Measurements from ENCODE around the gene SEPTIN3. TPM values are rescaled to one million over a fixed set of nuclear protein-coding genes. Genes with fewer than 3 reads are reported as not detected.

The SEPTIN3 gene
- total RNA-seq, 1 experiment from 2014 or later, result 3.6 TPM

- intact Hi-C loops (cut with micrococcal nuclease; ENCODE audit: unreplicated experiment), result no loop called here
- CTCF ChIA-PET, result no interaction called here
- POLR2A ChIA-PET (ENCODE audit: low non-redundant PET), result interaction anchor here (0.6 kb wide), 1 partner anchor 243 kb away, joined by 4 read pairs; no protein-coding TSS in a partner anchor
- Histone ChIP-seq H3K36me3 (ENCODE audit: insufficient read depth, low read length, poor library complexity, severe bottlenecking) (peaks cover 5% of the 10 kb centered on the region), H3K4me3 (ENCODE audit: low read depth, low read length, poor library complexity, severe bottlenecking) (no peak overlapping the region), H3K4me1 (ENCODE audit: insufficient read depth, low read length, poor library complexity, severe bottlenecking) (peaks cover 3% of the 10 kb centered on the region), H3K27me3 (replicated peaks; ENCODE audit: insufficient read depth, low read depth, low read length, poor library complexity) (no peaks in the 10 kb centered on the region), H3K27ac (ENCODE audit: low read depth, low read length, poor library complexity, severe bottlenecking) (peak overlapping the region; percentile 42), H3K9me3 (ENCODE audit: low read depth, low read length, poor library complexity, severe bottlenecking) (no peaks in the 10 kb centered on the region)
- TF ChIP-seq EZH2 (IDR thresholded peaks at IDR 0.05; ENCODE audit: borderline replicate concordance, low read depth, low read length, poor library complexity, severe bottlenecking), result no peak
- no peak for TF ChIP-seq CTCF (conservative IDR thresholded peaks at IDR 0.05; ENCODE audit: low read depth, low read length)
- no TSS peak for BruUV-seq (replicated peaks)
- DNase-seq (ENCODE audit: low spot score), result no peak
Measured at GRCh38 chr22:41931701-41932269, 37.5 kb upstream of the SEPTIN3 start.

GRCh38 chr22:41932353-41932752 lies 36.9 kb upstream of the SEPTIN3 start:
- H3K27me3 ChIP-seq (replicated peaks; ENCODE audit: insufficient read depth, low read depth, low read length, poor library complexity), result no peaks in the 10 kb centered on the region
- no TSS peak for BruUV-seq (replicated peaks)
- H3K9me3 ChIP-seq (ENCODE audit: low read depth, low read length, poor library complexity, severe bottlenecking), result no peaks in the 10 kb centered on the region
- H3K36me3 ChIP-seq (ENCODE audit: insufficient read depth, low read length, poor library complexity, severe bottlenecking), result peaks cover 10% of the 10 kb centered on the region
- no peak overlapping the region for H3K4me3 ChIP-seq (ENCODE audit: low read depth, low read length, poor library complexity, severe bottlenecking)
- H3K27ac ChIP-seq (ENCODE audit: low read depth, low read length, poor library complexity, severe bottlenecking), result peak overlapping the region; percentile 42
- ChIA-PET POLR2A (ENCODE audit: low non-redundant PET) (no interaction called here), CTCF (no interaction called here)
- intact Hi-C loops (cut with micrococcal nuclease; ENCODE audit: unreplicated experiment), result no loop called here
- no peak for DNase-seq (ENCODE audit: low spot score)
- H3K4me1 ChIP-seq (ENCODE audit: insufficient read depth, low read length, poor library complexity, severe bottlenecking), result peaks cover 3% of the 10 kb centered on the region
- TF ChIP-seq EZH2 (IDR thresholded peaks at IDR 0.05; ENCODE audit: borderline replicate concordance, low read depth, low read length, poor library complexity, severe bottlenecking) (no peak), CTCF (conservative IDR thresholded peaks at IDR 0.05; ENCODE audit: low read depth, low read length) (no peak)

GRCh38 chr22:41933411-41934177 lies 35.6 kb upstream of the SEPTIN3 start:
- POLR2A ChIA-PET (ENCODE audit: low non-redundant PET), result no interaction called here
- no TSS peak for BruUV-seq (replicated peaks)
- DNase-seq (ENCODE audit: low spot score), result no peak
- Histone ChIP-seq H3K4me1 (ENCODE audit: insufficient read depth, low read length, poor library complexity, severe bottlenecking) (peaks cover 3% of the 10 kb centered on the region), H3K9me3 (ENCODE audit: low read depth, low read length, poor library complexity, severe bottlenecking) (no peaks in the 10 kb centered on the region), H3K27me3 (replicated peaks; ENCODE audit: insufficient read depth, low read depth, low read length, poor library complexity) (no peaks in the 10 kb centered on the region), H3K4me3 (ENCODE audit: low read depth, low read length, poor library complexity, severe bottlenecking) (no peak overlapping the region), H3K36me3 (ENCODE audit: insufficient read depth, low read length, poor library complexity, severe bottlenecking) (peaks cover 18% of the 10 kb centered on the region), H3K27ac (ENCODE audit: low read depth, low read length, poor library complexity, severe bottlenecking) (peak overlapping the region; percentile 42)
- CTCF ChIA-PET, result no interaction called here
- TF ChIP-seq CTCF (conservative IDR thresholded peaks at IDR 0.05; ENCODE audit: low read depth, low read length) (no peak), EZH2 (IDR thresholded peaks at IDR 0.05; ENCODE audit: borderline replicate concordance, low read depth, low read length, poor library complexity, severe bottlenecking) (no peak)
- intact Hi-C loops (cut with micrococcal nuclease; ENCODE audit: unreplicated experiment), result no loop called here

All from A673 (cell line).